DMS153 (cell line): ENCODE results near the gene ANAPC7.
A peak's percentile ranks its signal among the peaks of the same experiment; 100 is the strongest.
"Not testable (repeated sequence)": the region's sequence is repeated elsewhere in the genome, so short reads cannot be mapped to it uniquely, and the experiment has no call there.

Experiments
- DNase-seq: peaks from one replicate; lab custom pipeline; 2025; lab: John Stamatoyannopoulos, UW

ANAPC7 gene

DNA sequence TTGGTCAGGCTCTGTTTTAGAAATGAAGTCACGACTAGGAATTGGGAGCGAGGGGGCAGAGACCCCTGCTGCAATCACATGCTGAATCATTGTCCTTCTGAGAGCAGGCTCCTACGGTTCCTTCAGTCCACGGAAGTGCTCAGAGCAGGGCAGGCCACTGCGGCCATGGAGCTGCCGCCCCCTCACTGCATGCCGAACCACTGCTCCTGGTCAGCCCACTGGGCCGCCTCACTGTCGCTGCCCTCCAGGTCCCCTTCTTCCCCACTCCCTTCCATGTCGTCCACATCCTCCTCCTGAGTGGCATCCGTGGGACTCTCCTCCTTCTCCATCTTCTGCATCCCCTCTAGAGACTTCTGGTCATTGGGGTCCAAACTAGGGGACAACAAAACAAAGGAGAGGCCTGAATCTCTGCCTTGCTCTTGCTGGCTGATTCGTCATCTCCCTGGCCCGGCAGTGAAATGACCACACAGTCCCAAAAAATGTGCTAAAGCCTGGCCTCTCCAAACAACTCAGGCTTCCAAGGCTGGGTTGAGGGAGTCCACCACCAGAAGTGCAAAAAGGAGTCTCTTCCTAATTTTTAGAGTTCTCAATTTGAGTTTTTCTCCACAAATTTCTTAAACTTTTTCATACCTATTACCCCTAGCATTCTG, 29.4 kb downstream of the ANAPC7 start:
- no peak for DNase-seq

DNA sequence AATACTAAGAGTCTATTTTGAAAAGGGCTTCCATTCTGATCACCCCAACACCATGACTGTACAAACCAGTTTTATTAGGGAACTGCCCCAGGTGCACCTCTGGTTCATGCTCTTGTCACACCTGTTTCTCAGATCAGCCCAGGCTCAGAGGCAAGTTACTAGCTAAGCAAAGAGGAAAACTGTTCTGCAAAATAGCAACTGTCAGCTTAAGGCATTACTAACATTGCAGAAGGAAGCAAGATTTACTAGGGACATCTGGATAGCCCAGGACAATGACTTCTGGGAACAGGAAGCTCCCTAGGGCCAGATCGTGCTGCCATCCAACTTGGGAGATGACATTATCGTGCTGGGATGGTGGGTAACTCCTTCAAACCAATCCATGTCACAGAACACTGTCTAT, 30.1 kb downstream of the ANAPC7 start:
- no peak for DNase-seq

DNA sequence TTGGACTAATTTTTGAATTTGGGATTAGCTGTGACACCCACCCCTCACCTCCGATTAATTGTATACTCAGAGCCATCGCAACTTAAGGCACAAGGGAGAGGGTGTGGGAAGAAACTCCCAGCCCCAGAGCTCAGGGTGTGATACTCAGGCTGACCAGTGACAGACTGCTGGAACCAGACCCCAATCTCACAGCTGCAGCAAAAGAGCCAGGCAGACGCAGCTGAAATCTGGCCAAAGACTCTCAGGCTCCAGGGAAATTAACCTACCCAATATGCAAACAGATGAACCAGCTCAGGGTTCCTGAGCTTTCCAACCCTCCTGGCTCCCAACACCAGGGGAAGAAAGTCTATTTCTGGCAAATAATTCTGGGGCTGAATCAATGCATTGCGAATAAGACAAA, 30.5 kb downstream of the ANAPC7 start:
- DNase-seq = no peak

DNA sequence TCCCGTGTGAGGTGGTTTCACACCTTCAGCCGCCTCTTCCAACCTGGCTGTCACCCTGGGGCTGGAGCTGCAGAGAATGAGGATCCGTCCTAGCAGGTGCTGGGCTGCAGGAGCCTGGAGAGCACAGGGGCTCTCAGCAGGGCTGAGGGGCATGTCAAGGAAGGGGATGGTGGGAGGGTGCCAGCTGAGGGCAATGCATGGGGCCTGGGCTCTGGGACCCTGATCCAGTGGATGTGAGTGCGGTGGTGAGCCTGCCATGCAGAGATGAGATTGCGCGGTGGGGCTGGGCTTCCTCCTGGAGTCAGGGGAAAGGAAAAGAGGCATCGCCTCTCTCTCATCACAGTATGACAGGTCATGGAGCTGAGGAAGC, 31.5 kb downstream of the ANAPC7 start:
- no peak for DNase-seq

DNA sequence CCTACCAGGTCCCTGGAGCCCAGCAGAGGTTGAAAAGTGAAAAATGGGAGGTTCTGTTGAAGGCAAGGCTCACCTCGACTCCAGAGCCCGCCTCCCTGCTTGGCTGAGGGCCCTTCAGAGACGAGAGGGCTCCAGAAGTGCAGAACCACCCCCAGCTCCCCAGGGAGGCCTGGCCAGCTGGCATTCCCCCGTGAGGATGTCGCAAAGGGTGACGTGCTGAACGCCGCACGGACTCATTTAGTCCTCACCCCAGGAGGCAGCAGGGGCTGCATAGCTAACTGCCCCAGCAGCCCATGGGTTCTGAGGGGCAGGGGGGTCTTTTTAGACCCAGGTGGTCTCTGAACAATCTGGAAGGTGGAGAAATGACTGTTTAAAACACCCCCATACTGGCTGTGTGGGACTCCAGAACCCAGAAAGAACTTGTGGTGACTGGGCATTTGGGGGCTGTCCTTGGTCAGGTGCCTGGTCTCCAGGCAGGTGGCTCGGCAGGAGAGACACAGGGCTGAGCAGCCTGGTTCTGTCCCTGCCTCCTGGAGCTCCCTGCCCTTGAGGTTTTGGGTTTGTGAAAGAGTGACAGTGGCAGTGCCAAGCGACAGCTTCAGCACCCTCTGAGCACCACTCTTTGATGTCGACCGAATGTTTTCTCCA, 32.0 kb downstream of the ANAPC7 start:
- DNase-seq = peak; percentile 43

DNA sequence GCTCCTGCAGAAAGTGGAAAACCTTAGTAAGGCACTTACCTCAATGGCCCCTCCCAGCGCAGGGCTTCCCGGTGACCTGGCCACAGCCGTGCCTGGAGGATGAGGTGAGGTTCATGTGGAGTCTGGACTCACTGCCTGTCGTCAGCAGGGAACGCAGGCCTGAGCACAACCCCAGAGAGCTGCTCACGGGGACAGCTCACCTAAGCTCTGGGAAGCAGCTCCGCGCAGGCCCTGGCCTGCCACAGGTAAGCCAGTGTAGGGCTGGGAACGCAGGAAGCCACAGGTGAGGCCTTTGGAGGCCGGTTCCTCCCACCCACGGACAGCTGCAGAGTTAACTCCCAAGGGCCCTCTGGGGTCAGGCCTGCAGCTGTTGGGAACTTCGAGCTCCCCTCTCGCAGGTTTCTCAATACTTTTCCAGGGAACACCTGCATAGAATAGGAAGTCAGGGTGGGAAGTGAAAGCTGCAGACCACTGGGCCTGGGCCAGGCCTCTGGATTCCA, 32.7 kb downstream of the ANAPC7 start:
- peak; percentile 11 for DNase-seq

DNA sequence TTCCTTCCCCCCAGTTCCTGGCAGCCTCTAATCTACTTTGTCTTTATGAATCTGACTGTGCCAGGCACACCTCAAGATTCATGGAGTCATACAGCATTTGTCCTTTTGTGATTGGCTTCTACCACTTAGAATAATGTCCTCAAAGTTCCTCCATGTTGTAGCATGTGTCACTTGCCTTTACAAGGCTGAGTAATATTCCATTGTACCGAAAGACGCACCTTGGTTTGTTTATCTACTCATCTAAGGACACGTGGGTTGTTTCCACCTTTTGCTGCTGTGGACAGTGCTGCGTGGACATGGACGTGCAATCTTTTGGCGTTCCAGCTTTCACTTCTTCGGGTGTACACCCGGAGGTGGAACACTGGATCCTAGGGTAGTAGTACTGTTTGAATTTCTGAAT, 33.5 kb downstream of the ANAPC7 start:
- DNase-seq = no peak

DNA sequence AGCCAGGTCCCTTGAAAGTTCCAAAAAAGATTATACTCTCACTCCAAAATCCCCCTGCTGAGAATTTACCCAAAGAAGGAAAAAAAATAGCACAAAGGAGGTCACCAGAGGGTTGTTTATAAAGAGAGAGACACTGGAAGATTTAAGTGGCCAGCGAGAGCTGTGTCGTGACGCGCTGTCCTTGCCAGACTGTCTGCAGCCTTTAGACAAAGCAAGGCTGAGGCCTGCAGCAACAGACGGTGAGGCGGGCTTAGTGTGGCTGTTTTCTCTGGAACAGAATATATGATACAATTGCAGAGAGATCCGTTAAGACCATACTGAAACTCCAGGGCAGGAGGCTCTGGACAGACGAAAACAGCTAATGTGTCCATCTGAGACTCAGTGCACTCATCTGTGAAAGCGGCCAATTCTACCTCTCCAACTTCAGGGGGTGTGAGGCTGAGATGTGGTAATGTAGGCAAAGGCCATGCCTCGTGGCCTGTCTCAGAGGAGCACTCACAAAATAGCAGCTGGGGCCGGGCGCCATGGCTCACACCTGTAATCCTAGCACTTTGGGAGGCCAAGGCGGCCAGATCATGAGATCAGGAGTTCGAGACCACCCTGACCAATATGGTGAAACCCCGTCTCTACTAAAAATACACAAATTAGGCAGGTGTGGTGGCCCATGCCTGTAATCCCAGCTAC, 36.2 kb downstream of the ANAPC7 start:
- no peak for DNase-seq

DNA sequence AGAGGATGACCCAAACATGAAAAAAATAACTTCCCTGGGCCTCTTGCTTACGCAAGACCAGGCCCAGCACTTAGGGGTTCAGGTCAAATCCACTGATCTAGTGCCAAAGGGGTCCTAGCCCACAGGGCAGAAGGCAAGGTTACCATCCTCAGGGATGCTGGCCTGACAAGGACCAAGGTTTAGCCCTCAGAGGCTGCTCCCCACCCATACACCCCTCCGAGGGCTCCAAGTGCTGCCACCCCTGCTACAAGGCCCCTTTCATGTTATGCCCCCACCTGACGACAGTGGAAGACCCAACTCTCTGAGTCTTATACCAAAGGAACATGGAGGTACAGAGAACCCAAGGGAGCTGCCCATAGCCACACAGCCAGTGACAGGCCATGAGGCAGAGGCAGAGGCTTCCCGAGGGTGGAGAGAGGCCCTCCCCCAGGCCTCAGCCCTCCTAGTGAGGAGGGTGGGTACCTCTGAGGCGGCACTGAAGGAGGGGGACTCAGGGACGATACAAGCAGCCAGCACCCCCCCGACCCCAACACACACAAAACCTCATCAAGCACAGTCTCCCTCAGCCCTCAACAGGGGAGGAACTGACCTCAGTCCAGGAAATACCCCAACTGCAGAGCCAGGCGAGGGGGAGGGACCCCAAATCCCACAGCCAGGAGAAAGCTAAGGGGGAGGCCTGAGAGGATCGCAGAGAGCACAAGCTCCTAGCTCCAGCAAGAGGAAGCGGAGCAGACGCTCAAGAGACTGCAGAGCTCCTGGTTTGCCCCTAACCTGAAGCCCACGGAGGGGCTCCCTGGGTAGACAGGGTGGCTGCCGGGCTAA, 37.0 kb downstream of the ANAPC7 start:
- DNase-seq = no peak

DNA sequence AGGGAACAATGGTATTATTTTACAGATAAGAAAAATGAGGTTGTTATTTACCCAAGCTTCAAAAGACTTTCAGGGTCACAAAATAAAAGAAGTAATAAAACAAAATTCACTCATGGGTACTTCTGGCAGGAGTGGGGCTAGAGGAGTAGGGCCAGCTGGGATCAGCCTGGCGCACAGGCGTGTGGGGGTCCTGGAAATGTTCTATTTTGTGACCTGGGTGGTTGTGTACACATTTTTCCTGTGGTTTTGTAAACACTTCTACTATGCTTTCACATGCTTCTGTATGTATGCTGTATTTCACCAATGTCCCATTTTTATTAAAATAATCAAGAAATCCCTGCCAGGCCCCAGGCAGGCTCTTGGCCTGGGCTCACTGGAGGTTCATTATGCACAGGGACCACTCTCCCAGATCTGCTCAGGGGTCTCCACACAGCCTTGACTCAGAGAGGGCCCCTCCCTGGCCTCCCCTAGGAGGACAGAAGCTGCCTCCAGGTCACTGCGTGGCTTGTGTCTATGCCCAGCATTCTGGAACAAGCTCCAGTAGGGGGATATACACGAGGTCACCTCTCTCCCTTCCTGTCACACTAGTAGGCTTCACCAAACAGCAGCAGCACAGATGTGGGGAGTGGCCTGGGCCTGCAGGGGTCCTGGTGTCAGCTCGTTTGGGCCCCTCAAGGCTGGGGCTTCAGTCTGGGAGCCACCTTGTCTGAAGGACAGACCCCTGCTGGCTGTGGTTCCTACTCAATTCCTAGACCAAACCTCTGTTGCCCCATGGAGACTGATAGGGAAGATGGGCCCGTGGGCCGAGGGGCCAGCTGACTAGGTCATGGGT, 37.8 kb downstream of the ANAPC7 start:
- DNase-seq = no peak

DNA sequence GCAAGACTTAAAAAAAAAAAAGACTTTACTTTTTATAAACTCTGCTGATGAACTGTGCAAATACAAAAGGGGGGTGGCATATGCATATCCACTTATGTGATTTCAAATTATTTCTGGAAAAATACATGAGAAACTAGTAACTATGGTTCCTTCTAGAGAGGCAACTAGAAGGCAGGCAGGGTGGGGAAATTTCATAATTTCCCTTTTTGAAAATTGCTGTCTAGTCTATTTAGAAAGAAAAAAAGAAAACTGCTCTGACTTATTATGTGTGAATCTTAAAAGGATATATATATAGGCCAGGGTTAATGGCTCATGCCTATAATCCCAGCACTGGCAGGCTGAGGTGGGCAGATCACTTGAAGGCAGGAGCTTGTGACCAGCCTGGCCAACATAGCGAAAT, 42.3 kb downstream of the ANAPC7 start:
- no peak for DNase-seq

DNA sequence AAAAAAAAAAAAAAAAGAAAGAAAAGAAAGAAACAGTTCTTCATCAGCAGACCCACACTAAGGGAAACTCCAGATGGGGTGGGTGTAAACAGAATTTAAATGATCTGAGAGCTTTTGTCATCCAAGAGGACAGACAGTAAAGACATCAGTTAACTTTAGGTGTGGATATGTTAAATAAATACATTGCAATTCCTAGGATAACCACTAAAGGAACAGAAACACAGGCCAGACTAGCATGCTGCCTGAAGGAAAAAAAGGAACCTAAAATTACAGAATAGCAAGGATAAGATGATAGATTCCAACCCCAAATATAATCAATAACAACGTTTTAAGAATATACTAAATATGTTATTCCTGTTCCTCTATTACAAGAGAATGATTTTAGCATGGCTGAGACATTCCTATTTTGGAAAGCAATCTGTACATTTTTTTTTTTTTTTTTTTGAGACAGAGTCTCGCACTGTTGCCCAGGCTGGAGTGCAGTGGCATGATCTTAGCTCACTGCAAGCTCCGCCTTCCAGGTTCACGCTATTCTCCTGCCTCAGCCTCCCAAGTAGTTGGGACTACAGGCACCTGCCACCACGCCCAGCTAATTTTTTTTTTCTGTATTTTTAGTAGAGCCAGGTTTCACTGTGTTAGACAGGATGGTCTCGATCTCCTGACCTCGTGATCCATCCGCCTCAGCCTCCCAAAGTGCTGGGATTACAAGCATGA, 45.0 kb downstream of the ANAPC7 start:
- DNase-seq = not testable (repeated sequence)

DNA sequence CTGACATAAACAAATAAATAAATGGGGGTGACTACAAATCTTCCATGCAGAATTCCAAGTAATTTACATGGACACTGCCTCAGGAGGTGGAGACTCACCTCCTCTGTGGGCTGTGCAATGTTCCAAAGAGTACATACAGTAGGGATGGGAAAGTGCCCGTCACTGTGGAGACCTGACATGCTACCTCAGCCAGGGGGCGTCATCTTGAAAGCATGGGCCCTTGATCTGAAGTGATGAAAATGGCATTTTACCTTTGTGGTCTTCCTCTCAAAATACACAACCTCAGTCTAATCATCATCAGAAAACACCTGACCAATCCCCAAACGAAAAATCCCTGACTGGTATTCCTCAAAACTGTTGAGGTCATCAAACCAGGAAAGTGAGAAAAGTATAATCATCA, 48.4 kb downstream of the ANAPC7 start:
- DNase-seq = no peak

DNA sequence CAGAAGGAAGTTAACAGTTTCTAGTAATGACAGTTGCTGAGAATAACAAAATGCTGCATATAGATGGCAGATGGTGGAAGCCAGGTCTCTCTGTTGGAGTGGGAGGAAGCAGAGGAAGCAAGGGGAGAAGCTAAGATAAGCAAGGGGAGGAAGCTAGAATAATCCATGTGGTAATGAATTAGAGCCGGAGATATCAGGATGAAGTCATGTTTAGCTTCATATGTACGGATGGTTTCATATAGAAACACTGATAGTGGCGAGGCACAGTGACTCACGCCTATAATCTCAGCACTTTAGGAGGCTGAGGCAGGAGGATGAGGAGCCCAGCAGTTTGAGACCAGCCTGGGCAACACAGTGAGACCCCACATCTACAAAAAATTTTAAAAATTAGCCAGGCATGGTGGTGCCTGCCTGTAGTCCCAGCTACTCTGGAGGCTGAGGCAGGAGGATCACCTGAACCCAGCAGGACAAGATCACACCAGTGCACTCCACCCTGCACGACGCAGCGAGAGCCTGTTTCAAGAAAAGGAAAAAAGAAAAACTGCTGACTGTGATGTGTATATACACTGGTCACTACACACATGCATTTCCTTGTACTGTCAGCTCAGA, 49.2 kb downstream of the ANAPC7 start:
- no peak for DNase-seq

DNA sequence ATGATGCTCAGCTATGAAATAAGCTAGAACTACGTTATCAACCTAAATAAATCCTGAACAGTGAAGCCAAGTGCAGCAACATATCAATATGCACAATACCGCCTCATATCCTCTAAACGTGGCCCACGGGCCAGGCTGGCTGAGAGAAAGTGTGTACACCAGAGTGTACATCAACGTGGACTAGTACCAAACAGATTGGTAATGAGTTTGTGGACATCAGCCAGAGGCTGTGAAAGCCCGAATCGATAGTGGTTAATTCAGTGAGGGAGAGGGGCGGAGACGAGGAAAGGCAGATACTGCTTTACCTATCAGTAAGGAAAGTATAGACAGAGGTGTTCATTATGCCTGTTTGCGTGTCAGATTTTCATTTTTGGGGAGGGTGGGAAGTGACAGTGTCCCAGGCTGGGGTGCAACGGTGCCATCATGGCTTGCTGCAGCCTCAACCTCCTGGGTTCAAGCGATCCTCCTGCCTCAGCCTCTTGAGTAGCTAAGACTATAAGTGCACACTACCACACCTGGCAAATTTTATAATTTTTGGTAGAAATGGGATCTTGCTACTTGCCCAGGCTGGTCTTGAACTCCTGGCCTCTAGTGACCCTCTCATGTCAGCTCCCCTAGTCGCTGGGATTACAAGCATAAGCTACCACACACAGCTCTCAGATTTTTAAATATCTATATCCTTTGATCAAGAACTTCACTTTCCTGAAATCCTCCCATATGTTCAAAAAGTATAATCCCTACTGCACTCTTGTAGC, 50.1 kb downstream of the ANAPC7 start:
- no peak for DNase-seq

DNA sequence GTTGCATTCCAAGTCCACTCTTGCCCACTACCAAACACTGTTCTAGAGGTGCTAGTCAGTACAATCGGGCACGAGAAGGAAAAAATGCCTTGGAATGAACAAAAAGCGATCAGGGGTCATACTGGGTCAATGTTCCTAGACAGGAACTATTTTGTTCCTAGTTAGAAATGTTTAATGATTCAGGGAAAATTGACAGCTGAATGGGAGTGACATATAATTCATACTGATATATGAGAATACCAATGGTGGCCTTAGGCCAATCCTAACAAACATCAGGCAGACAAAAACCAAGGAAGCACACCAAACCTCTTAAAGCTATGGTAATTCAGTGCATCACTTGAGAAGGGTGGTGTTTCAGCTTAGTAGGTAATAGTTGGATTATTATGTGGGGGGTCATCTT, 51.1 kb downstream of the ANAPC7 start:
- DNase-seq = no peak

DNA sequence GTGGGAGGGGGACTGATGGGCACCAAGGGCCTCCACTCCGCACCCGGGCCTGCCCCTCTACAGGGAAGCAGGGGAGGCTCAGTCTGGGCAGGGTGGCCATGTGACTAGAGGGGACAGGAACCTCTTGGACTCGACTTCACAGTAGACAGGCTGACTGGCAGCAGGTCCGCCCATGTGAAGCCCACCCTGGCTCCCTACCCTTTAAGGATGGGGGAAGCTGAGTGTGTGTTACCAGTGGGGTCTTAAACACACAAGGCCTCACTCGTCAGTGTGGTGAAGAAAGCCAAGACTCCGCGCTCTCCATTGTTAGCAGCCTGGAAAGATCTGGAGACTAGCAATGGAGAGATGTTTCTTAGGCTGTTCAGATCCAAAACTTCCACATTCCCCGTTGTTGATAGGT, 52.4 kb downstream of the ANAPC7 start:
- DNase-seq = no peak

DNA sequence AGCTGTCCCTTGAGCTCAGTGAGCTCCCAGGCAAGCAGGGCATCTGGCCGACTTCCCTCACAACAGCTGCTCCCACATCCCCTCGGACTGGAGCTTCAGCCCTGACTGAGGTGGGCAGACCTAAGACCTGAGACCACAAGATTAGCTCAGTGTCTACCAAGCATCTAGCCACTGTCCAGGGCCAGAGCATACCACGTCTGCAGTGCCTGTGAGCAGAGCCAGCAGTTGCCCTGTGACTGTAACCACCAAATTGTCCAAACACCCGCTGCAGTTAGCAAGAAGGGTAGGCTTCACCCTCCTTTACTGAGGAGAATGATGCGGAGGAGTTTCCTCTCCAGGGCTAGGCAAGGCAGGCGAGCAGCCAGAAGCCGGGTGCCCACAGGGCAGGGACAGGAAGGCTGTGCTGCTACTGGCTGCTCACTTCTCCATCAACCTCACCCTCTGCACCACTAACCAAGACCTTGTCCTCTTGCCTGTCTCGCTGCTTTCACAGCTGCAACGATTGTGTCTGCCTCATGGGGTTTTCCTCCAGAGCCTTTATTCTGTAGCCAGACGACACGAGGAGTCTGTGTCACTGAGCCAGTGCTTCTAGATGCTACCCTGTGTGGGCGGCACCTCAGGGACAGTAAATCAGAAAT, 53.9 kb downstream of the ANAPC7 start:
- DNase-seq = no peak

DNA sequence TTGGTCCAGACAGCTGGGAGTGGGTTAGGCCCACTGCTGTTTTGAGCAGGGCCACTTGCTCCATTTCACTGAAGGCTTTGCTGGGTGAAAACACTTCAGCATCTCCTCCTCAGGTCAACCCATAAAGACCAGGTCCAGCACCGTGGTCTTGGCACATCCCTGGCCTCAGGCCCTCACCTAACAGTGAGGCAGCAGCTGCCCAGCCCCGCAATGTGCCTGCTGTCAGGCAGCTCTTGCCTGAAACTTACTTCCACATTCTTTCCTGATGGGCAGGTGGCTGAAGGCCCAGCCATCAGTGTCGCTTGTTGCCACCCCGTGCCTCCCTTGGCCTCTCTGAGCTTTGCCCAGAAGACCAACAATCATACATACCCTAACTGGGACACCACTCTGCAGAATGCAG, 54.4 kb downstream of the ANAPC7 start:
- DNase-seq = no peak
